Uterus (tissue), 4 donors: Measurements from ENCODE around the gene TET2. TPM values are rescaled to one million over a fixed set of nuclear protein-coding genes. Genes with fewer than 3 reads are reported as not detected.

ENCODE experiments used
- DNase-seq, 2 donors: peaks; one replicate each; pipeline ENCODE4 v3.0.0-alpha.2; 2019 to 2020
- H3K27ac ChIP-seq, 2 donors: fragments of 200-600 bp; sonication (generic); 1 replicate in 1 of 2; 2 replicates in 1 of 2; pipeline ENCODE4 v1.5.1; 2016 to 2018
- H3K27me3 ChIP-seq, 2 donors: fragments of 200-600 bp; sonication (generic); one replicate each; pipeline ENCODE4 v1.5.1; 2018 to 2019; ENCODE audit warnings: control low read depth in 1 of 2
- H3K36me3 ChIP-seq, 2 donors: fragments of 200-600 bp; sonication (generic); one replicate each; pipeline ENCODE4 v1.5.1; 2019; ENCODE audit warnings: control low read depth in 1 of 2
- H3K4me1 ChIP-seq, 2 donors: fragments of 200-600 bp; sonication (generic); one replicate each; pipeline ENCODE4 v1.5.1; 2018 to 2019; ENCODE audit warnings: control low read depth in 1 of 2
- H3K4me3 ChIP-seq, 2 donors: fragments of 200-600 bp; sonication (generic); 1 replicate in 1 of 2; 2 replicates in 1 of 2; pipeline ENCODE4 v1.5.1; 2018 to 2019; ENCODE audit warnings: mild to moderate bottlenecking in 1 of 2
- H3K9me3 ChIP-seq, 2 donors: fragments of 200-600 bp; sonication (generic); one replicate each; pipeline ENCODE4 v1.5.1; 2019; ENCODE audit warnings: control low read depth in 1 of 2
- POLR2A ChIP-seq, 2 donors: fragments of 450-650 bp; IDR thresholded peaks; one replicate each; pipeline ENCODE4 v1.6.1; 2016; ENCODE audit warnings: antibody characterized with exemption in 2 of 2, mild to moderate bottlenecking in 1 of 2, moderate library complexity in 1 of 2
- intact Hi-C: fragments of 100-400 bp; cut with DNase I; formaldehyde crosslinking; loops from one replicate; pipeline ENCODE4 v1.15.1; 2023; ENCODE audit warnings: low total_unique reads
- total RNA-seq, 4 donors: library from RNA; depleted of rRNA in 3 of 4; stranded (reverse); fragments of >200 nt in 3 of 4; gene quantifications; one replicate each; pipeline versions ENCODE4 v1.1.0 to v1.2.4, GENCODE V29; 2014 to 2023
- TF ChIP-seq, protein P1 (sequence below), 4 experiments: fragments of 200-600 bp in 2 of 4; fragments of 450-650 bp in 2 of 4; sonication (generic) in 2 of 4; IDR thresholded peaks; one replicate each; pipeline ENCODE4 v1.5.1; 2016 to 2019; ENCODE audit warnings: antibody characterized with exemption in 4 of 4, mild to moderate bottlenecking in 2 of 4, moderate library complexity in 1 of 4
- donor health status: DM: yes; HTN: yes; CAD: no.

The TET2 gene
- total RNA-seq, 4 donors from 2014 or later = 17.9 to 93.5 (median 35.9) TPM

DNA sequence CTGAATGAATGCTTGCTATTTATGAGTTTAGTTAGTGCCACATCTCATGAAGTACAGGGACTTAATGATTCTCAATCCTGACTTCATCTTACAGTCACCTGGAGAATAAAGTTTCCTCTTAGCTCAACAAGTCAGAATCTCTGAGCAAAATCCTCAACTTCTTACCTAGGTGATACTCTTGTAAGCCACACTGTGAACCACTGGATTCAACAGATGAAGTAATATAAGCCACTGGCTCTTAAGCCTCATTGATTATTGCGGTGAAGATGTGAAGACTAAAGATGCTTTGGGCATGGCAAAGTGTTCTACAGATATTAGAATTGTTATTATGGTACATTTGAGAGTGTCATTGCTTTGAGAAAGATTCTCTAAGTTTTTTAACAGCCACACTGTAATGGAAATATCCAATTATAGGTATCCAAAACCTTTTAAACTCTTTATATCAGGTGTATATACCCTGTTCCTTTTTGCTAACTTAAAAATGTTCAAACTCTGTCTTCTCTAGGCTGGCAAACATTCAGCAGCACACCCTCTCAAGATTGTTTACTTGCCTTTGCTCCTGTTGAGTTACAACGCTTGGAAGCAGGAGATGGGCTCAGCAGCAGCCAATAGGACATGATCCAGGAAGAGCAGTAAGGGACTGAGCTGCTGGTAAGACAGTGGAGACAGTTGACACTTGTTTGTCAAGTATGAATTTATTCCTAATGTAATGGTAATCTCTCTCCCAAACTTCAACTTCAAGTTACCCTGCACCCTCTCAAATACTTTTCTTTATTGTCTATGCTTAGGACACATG lies 43.4 kb downstream of the TET2 start:
- no peak overlapping the region for H3K27ac ChIP-seq
- TF ChIP-seq, protein P1, sequence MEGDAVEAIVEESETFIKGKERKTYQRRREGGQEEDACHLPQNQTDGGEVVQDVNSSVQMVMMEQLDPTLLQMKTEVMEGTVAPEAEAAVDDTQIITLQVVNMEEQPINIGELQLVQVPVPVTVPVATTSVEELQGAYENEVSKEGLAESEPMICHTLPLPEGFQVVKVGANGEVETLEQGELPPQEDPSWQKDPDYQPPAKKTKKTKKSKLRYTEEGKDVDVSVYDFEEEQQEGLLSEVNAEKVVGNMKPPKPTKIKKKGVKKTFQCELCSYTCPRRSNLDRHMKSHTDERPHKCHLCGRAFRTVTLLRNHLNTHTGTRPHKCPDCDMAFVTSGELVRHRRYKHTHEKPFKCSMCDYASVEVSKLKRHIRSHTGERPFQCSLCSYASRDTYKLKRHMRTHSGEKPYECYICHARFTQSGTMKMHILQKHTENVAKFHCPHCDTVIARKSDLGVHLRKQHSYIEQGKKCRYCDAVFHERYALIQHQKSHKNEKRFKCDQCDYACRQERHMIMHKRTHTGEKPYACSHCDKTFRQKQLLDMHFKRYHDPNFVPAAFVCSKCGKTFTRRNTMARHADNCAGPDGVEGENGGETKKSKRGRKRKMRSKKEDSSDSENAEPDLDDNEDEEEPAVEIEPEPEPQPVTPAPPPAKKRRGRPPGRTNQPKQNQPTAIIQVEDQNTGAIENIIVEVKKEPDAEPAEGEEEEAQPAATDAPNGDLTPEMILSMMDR (IDR thresholded peaks at IDR 0.05) = no peak
- no peak for TF ChIP-seq POLR2A (IDR thresholded peaks at IDR 0.05)

DNA sequence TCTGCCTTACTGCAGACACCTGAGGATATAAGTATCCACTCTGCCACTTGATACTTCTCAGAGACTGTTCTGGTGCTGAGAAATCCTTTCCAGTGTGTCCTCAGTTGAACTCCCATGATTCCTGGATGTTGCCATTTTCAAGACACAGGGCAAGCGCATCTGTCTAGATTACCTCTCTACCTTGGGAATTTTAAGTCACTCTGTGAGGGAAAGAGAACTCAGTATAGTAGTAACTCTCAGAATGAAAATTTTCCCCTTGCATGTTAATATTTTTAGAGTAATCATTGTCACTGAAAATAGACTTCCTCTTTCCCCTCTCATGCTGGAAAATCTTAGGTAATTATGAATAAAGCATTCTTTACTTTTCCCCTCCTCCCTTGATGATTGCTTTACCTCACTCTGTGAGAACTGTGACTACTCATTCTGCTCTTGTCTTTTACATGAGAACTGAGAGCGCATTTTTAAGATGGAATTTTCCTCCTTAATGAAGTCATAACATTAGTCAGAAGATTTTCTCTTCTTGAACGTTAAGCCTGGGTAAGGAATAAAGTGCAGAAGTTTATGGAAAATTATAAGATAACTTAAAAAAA lies 45.0 kb downstream of the TET2 start:
- Histone ChIP-seq H3K9me3 (no peaks in the 10 kb centered on the region), H3K27ac (peak overlapping the region in 1 of 2 donors; percentile 41), H3K27me3 (no peaks in the 10 kb centered on the region), H3K36me3 (no peaks in the 10 kb centered on the region), H3K4me3 (no peak overlapping the region), H3K4me1 (peaks cover 6% of the 10 kb centered on the region in 2 donors)
- intact Hi-C loops = no loop called here
- TF ChIP-seq, protein P1 (IDR thresholded peaks at IDR 0.05) = no peak
- no peak for TF ChIP-seq POLR2A (IDR thresholded peaks at IDR 0.05)
- DNase-seq = no peak

More for the DNA sequence above, 43.4 kb downstream of the TET2 start:
- Histone ChIP-seq H3K36me3 (no peaks in the 10 kb centered on the region), H3K4me1 (peaks cover 6% of the 10 kb centered on the region in 2 donors), H3K27me3 (no peaks in the 10 kb centered on the region), H3K4me3 (no peak overlapping the region), H3K9me3 (no peaks in the 10 kb centered on the region)
- no peak for DNase-seq
- intact Hi-C loops = no loop called here

DNA sequence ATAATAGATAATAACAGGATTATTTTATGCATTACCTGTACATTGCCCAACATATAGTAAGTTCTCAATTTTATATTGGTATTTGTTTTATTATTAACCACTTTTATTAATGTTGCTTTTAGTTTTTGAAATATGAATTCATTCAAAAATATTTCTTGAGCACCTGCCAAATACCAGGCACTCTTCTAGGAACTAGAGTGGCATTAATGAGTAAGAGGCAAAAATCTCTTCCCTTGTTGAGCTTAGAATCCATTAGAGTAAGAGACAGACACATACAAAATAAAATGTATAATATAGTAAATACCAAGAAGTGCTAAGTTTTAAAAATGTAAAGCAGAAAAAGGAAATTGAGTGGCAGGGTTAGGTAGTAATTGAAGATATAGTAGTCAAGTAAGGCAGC lies 45.8 kb downstream of the TET2 start:
- DNase-seq = no peak
- Histone ChIP-seq H3K9me3 (no peaks in the 10 kb centered on the region), H3K4me3 (no peak overlapping the region), H3K4me1 (peaks cover 6% of the 10 kb centered on the region in 2 donors), H3K36me3 (no peaks in the 10 kb centered on the region), H3K27me3 (no peaks in the 10 kb centered on the region), H3K27ac (peak overlapping the region in 1 of 2 donors; percentile 41)
- intact Hi-C loops = no loop called here
- no peak for TF ChIP-seq POLR2A (IDR thresholded peaks at IDR 0.05)
- TF ChIP-seq, protein P1 (IDR thresholded peaks at IDR 0.05) = no peak

DNA sequence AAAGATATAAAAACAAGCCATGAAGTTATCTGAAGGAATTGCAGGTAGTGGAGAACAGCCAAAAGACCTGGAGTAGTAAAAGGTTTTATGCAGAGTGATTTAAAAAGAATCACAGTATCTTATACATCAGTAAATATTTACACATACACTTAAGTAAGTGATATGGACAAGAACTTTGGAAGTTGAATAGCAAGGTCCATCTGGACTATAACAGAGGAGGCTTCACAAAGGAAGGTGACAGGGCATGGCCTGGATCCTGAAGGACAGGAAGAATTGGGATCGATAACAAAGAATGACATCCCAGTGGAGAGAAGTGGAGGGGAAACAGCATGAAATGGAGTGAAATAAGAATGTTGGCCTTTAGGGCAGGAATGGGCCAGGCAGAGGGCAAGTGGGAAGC lies 46.2 kb downstream of the TET2 start:
- H3K9me3 ChIP-seq = no peaks in the 10 kb centered on the region
- H3K36me3 ChIP-seq = no peaks in the 10 kb centered on the region
- H3K4me1 ChIP-seq = peaks cover 6% of the 10 kb centered on the region in 2 donors
- intact Hi-C loops = no loop called here
- no peak overlapping the region for H3K27ac ChIP-seq
- TF ChIP-seq, protein P1 (IDR thresholded peaks at IDR 0.05) = no peak
- no peak for TF ChIP-seq POLR2A (IDR thresholded peaks at IDR 0.05)
- no peak for DNase-seq
- H3K27me3 ChIP-seq = no peaks in the 10 kb centered on the region
- H3K4me3 ChIP-seq = no peak overlapping the region

DNA sequence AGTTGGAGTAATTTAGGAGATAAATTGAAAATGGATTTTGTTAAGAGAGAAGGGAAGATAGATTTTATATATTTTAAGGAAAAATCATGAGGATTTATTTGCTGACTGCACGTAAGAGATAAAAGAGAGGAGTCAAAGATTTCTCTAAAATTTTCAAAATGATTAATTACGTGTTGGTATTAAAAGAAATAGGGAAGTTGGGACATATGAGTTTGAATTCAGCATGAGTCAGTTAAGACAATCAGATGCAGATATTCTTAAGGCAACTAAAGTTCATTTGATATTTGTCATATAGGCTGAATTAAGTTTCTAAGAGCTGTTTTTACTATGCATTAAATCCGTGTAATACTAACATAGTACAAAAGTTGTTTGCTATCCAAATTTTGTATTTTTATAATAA lies 46.9 kb downstream of the TET2 start:
- Histone ChIP-seq H3K4me3 (no peak overlapping the region), H3K9me3 (no peaks in the 10 kb centered on the region), H3K36me3 (no peaks in the 10 kb centered on the region), H3K27ac (no peak overlapping the region), H3K27me3 (no peaks in the 10 kb centered on the region), H3K4me1 (peaks cover 6% of the 10 kb centered on the region in 2 donors)
- no peak for DNase-seq
- TF ChIP-seq POLR2A (IDR thresholded peaks at IDR 0.05) = no peak
- TF ChIP-seq, protein P1 (IDR thresholded peaks at IDR 0.05) = no peak
- intact Hi-C loops = no loop called here
